HG02885 (cell line): Measurements from ENCODE around the gene MUC2.

Experiments
- ATAC-seq: cut with Tn5 transposase; IDR thresholded peaks from one replicate; pipeline ENCODE4 v1.9.1; 2021; ENCODE audit warnings: mild to moderate bottlenecking; ENCODE audit not compliant: unreplicated experiment, poor library complexity

Gene MUC2

GRCh38 chr11:1050581-1051355, 23.9 kb upstream of the MUC2 start:
- ATAC-seq: peak; percentile 71

- no peak for ATAC-seq
Measured at GRCh38 chr11:1051356-1052132, 23.1 kb upstream of the MUC2 start.

GRCh38 chr11:1052133-1053011, 22.3 kb upstream of the MUC2 start:
- no peak for ATAC-seq

GRCh38 chr11:1053121-1053901, 21.4 kb upstream of the MUC2 start:
- ATAC-seq: no peak

GRCh38 chr11:1054143-1055108, 20.2 kb upstream of the MUC2 start:
- ATAC-seq: no peak

- ATAC-seq: no peak
Measured at GRCh38 chr11:1055109-1055703, 19.5 kb upstream of the MUC2 start.

- ATAC-seq: no peak
Measured at GRCh38 chr11:1055990-1056771, 18.5 kb upstream of the MUC2 start.

GRCh38 chr11:1057806-1058205, 16.9 kb upstream of the MUC2 start:
- no peak for ATAC-seq

- ATAC-seq: no peak
Measured at GRCh38 chr11:1059759-1060158, 14.9 kb upstream of the MUC2 start.

GRCh38 chr11:1060410-1060809, 14.3 kb upstream of the MUC2 start:
- ATAC-seq: no peak

GRCh38 chr11:1060852-1061616, 13.6 kb upstream of the MUC2 start:
- no peak for ATAC-seq

GRCh38 chr11:1062075-1062820, 12.4 kb upstream of the MUC2 start:
- no peak for ATAC-seq

- ATAC-seq: no peak
Measured at GRCh38 chr11:1064167-1064566, 10.5 kb upstream of the MUC2 start.

- no peak for ATAC-seq
Measured at GRCh38 chr11:1067812-1068496, 6.7 kb upstream of the MUC2 start.

GRCh38 chr11:1069740-1070139, 4.9 kb upstream of the MUC2 start:
- no peak for ATAC-seq
